Neural crest cell (in vitro differentiated cells): ENCODE data around the gene EEPD1. TPM values are rescaled to one million over a fixed set of nuclear protein-coding genes. Genes with fewer than 3 reads are reported as not detected.

Experiments
- DNase-seq: peaks from one replicate; pipeline ENCODE4 v3.0.0; 2021; ENCODE audit warnings: low read depth, mixed read lengths, low spot score
- H3K27ac Mint-ChIP-seq: one replicate; pipeline ENCODE4 v1.8.0; 2021; ENCODE audit warnings: mild to moderate bottlenecking, mixed read lengths; ENCODE audit not compliant: unreplicated experiment
- H3K27me3 Mint-ChIP-seq: 2 replicates; pipeline ENCODE4 v1.8.0; 2021; ENCODE audit warnings: low read depth, mild to moderate bottlenecking, mixed read lengths
- H3K36me3 Mint-ChIP-seq: 2 replicates; pipeline ENCODE4 v1.8.0; 2021; ENCODE audit warnings: low read depth, mild to moderate bottlenecking, mixed read lengths
- H3K4me1 Mint-ChIP-seq: 2 replicates; pipeline ENCODE4 v1.8.0; 2021; ENCODE audit warnings: mixed read lengths
- H3K4me3 Mint-ChIP-seq: one replicate; pipeline ENCODE4 v1.8.0; 2021; ENCODE audit warnings: mild to moderate bottlenecking, mixed read lengths
- H3K9me3 Mint-ChIP-seq: 2 replicates; pipeline ENCODE4 v1.8.0; 2021; ENCODE audit warnings: mixed read lengths
- total RNA-seq: library from RNA; stranded (reverse); gene quantifications from 2 replicates; pipeline ENCODE4 v1.2.1, GENCODE V29; 2021
- TF ChIP-seq, protein P1 (sequence below): fragments of 200-600 bp; sonication (generic); conservative IDR thresholded peaks from 2 replicates; pipeline ENCODE4 v1.5.0; 2021; ENCODE audit warnings: antibody characterized with exemption, mild to moderate bottlenecking

The EEPD1 gene
- total RNA-seq, 1 donor from 2014 or later, result 5.5 TPM

GRCh38 chr7:36283711-36284130 is 130.7 kb downstream of the EEPD1 start:
- H3K4me1 Mint-ChIP-seq, result peaks cover 44% of the 10 kb centered on the region
- no peaks in the 10 kb centered on the region for H3K9me3 Mint-ChIP-seq
- TF ChIP-seq, protein P1, sequence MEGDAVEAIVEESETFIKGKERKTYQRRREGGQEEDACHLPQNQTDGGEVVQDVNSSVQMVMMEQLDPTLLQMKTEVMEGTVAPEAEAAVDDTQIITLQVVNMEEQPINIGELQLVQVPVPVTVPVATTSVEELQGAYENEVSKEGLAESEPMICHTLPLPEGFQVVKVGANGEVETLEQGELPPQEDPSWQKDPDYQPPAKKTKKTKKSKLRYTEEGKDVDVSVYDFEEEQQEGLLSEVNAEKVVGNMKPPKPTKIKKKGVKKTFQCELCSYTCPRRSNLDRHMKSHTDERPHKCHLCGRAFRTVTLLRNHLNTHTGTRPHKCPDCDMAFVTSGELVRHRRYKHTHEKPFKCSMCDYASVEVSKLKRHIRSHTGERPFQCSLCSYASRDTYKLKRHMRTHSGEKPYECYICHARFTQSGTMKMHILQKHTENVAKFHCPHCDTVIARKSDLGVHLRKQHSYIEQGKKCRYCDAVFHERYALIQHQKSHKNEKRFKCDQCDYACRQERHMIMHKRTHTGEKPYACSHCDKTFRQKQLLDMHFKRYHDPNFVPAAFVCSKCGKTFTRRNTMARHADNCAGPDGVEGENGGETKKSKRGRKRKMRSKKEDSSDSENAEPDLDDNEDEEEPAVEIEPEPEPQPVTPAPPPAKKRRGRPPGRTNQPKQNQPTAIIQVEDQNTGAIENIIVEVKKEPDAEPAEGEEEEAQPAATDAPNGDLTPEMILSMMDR, result no peak
- H3K27me3 Mint-ChIP-seq, result peaks cover 5% of the 10 kb centered on the region
- H3K36me3 Mint-ChIP-seq, result peaks cover 3% of the 10 kb centered on the region
- no peak for DNase-seq
- H3K27ac Mint-ChIP-seq, result no peak overlapping the region
- no peak overlapping the region for H3K4me3 Mint-ChIP-seq

- H3K27ac Mint-ChIP-seq, result no peak overlapping the region
- no peak for DNase-seq
- peaks cover 35% of the 10 kb centered on the region for H3K4me1 Mint-ChIP-seq
Observed at GRCh38 chr7:36284456-36285090, 131.5 kb downstream of the EEPD1 start.

GRCh38 chr7:36285276-36285675 is 132.2 kb downstream of the EEPD1 start:
- Mint-ChIP-seq H3K27me3 (peaks cover 2% of the 10 kb centered on the region), H3K4me1 (peaks cover 28% of the 10 kb centered on the region)
- no peak for DNase-seq

More at GRCh38 chr7:36284456-36285090, 131.5 kb downstream of the EEPD1 start:
- TF ChIP-seq, protein P1, result no peak
- peaks cover 3% of the 10 kb centered on the region for H3K36me3 Mint-ChIP-seq
- H3K4me3 Mint-ChIP-seq, result no peak overlapping the region
- H3K27me3 Mint-ChIP-seq, result peaks cover 5% of the 10 kb centered on the region
- no peaks in the 10 kb centered on the region for H3K9me3 Mint-ChIP-seq

DNA sequence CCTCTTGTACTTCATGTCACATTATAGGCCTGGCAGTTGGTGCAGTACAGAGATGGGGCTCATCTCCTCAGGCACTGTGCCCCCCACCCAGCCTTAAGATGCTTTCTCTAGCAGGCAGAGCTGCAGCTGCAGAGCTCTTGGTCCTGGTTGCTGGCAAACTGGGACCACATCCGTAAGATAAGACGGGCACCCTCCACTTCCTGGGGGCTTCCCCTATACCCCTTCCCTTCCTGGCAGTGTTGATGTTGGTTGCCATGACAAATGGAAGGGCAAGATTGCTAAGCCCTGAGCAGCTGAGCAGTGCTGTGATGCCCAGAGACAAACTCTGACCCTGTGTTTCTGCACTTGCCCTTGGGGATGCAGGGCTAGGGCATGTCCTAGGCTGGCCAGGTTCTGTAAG is 133.2 kb downstream of the EEPD1 start:
- Mint-ChIP-seq H3K27ac (no peak overlapping the region), H3K36me3 (peaks cover 4% of the 10 kb centered on the region), H3K4me1 (peaks cover 21% of the 10 kb centered on the region), H3K9me3 (no peaks in the 10 kb centered on the region), H3K4me3 (no peak overlapping the region), H3K27me3 (no peaks in the 10 kb centered on the region)
- no peak for DNase-seq
- TF ChIP-seq, protein P1, result no peak

More at GRCh38 chr7:36285276-36285675, 132.2 kb downstream of the EEPD1 start:
- no peaks in the 10 kb centered on the region for H3K9me3 Mint-ChIP-seq
- TF ChIP-seq, protein P1, result no peak
- no peak overlapping the region for H3K4me3 Mint-ChIP-seq
- H3K27ac Mint-ChIP-seq, result no peak overlapping the region
- H3K36me3 Mint-ChIP-seq, result peaks cover 3% of the 10 kb centered on the region

DNA sequence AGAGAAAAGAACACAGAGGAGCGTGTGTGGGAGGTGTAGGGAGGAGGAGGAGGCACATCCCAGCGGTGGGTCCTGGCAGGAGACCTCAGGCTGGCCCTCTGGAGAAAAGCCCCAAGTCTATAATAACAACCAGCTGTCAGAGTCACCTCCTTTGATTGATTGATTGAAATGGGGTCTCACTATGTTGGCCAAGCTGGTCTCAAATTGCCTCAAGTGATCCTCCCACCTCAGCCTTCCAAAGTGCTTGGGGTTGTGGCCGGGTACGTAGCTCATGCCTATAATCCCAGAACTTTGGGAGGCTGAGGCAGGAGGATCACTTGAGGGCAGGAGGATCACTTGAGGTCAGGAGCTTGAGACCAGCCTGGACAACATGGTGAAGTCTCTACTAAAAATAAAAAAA is 133.6 kb downstream of the EEPD1 start:
- H3K36me3 Mint-ChIP-seq, result peaks cover 6% of the 10 kb centered on the region
- H3K4me1 Mint-ChIP-seq, result peaks cover 22% of the 10 kb centered on the region
- no peak for DNase-seq
- H3K4me3 Mint-ChIP-seq, result no peak overlapping the region
- no peak overlapping the region for H3K27ac Mint-ChIP-seq
- no peaks in the 10 kb centered on the region for H3K27me3 Mint-ChIP-seq
- TF ChIP-seq, protein P1, result no peak
- H3K9me3 Mint-ChIP-seq, result no peaks in the 10 kb centered on the region
